ENCODE data around the gene IL17F.
A peak's percentile ranks its signal among the peaks of the same experiment; 100 is the strongest.

IL17F gene

DNA sequence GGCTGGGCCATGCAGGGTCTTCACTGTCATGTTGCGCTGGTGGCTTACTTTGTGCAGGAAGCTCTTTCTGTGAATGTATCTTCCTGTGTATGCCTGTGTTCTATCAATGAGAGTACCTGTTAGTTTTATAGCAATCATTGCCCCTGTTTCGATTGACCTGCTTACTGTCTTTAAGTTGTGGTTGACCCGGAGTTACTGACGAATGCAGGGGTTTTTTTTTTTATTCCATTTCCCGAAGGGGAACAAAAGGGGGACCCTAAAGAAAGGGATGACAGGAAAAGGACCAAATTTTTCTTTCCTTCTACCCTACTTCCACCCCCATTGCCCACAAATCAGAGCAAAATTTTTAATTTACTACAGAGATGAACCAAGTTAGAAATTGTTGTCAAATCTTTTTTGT is at the start of gene IL17F:
IL17F (minus strand) TSS at position 101 of the 400 bp plus-strand sequence; CDS start at position 30, 71 bp downstream.
- ChIA-PET CTCF (no interaction called here), POLR2A (no interaction called here)

DNA sequence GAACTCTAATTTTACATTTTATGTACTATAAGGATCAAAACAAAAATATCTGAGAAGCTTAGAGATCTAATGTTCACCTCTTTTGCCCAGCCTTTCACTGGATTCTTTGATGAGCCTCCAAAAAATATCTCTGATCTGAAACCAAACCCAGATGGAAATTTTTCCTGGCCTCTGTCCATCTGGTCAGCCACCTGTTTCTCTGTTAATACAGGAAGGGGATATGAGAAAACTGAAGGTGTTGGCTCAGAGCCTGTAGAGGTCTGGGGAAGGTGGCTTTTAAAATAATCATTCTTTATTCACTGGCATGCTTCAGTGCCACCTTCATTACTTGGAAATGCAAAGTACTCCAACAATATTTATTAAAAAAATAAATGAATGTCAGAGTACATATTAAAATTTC is 48.8 kb upstream of the IL17F start:
- no peak for DNase-seq (ENCODE audit: extremely low spot score)
- ChIA-PET POLR2A (no interaction called here), CTCF (interaction anchor here (1.0 to 1.8 kb wide), 7 partner anchors 7 to 359 kb away, joined by 3 to 11 read pairs (median 4); partner anchors contain the start of gene MCM3)
- TF ChIP-seq, protein P1, sequence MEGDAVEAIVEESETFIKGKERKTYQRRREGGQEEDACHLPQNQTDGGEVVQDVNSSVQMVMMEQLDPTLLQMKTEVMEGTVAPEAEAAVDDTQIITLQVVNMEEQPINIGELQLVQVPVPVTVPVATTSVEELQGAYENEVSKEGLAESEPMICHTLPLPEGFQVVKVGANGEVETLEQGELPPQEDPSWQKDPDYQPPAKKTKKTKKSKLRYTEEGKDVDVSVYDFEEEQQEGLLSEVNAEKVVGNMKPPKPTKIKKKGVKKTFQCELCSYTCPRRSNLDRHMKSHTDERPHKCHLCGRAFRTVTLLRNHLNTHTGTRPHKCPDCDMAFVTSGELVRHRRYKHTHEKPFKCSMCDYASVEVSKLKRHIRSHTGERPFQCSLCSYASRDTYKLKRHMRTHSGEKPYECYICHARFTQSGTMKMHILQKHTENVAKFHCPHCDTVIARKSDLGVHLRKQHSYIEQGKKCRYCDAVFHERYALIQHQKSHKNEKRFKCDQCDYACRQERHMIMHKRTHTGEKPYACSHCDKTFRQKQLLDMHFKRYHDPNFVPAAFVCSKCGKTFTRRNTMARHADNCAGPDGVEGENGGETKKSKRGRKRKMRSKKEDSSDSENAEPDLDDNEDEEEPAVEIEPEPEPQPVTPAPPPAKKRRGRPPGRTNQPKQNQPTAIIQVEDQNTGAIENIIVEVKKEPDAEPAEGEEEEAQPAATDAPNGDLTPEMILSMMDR (IDR thresholded peaks at IDR 0.05; ENCODE audit: control extremely low read depth, extremely low read depth, low read depth, missing control alignments): no peak

More for the DNA sequence above, at the start of gene IL17F:
- no peak for DNase-seq (ENCODE audit: extremely low spot score)
- TF ChIP-seq, protein P1 (IDR thresholded peaks at IDR 0.05; ENCODE audit: control extremely low read depth, extremely low read depth, low read depth, missing control alignments): no peak

DNA sequence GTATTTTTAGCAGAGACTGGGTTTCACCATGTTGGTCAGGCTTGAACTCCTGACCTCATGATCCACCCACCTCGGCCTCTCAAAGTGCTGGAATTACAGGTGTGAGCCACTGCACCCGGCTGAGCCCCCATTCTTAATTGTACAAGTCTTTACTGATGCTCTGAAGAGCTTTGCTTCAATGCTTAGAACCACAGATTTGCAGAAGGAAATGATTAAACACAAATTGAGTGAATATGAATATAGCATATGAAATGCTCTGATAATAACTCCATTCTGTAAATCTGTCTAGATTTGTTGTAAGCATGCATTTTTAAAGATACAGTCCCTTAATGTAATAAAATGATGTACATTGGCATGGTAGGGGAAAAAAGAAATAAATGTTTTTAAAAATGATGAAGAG is 44.5 kb upstream of the IL17F start:
- DNase-seq (ENCODE audit: extremely low spot score): no peak
- TF ChIP-seq, protein P1 (IDR thresholded peaks at IDR 0.05; ENCODE audit: control extremely low read depth, extremely low read depth, low read depth, missing control alignments): no peak
- ChIA-PET POLR2A (interaction anchor here (0.7 kb wide), 1 partner anchor 10 kb away, joined by 4 read pairs; no protein-coding TSS in a partner anchor), CTCF (interaction anchor here (1.0 to 9.8 kb wide), 6 partner anchors 14 to 127 kb away, joined by 3 to 195 read pairs (median 4); partner anchors contain the start of gene PAQR8)

DNA sequence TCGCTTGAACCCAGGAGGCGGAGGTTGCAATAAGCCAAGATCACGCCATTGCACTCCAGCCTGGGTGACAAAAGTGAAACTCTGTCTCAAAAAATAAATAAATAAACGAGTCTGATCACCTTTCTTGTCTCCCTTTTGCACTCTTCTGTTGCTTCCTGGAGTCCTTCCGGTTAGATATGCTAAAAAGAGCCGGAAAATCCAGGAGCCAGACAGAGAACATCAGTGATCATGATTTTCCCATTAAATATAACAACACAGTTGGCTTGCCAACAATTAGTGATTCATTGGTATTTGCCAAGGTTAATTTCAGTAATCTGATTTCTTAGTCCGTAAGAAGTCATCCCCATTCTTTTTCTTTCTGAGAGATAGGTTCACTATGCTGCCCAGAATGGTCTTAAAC is 43.9 kb upstream of the IL17F start:
- DNase-seq (ENCODE audit: extremely low spot score): no peak
- ChIA-PET CTCF (interaction anchor here (1.0 to 9.8 kb wide), 5 partner anchors 11 to 128 kb away, joined by 3 to 195 read pairs (median 5); partner anchors contain the start of gene PAQR8), POLR2A (interaction anchor here (1.2 kb wide), 1 partner anchor 132 kb away, joined by 3 read pairs; the partner anchor contains the start of gene EFHC1)
- TF ChIP-seq, protein P1 (IDR thresholded peaks at IDR 0.05; ENCODE audit: control extremely low read depth, extremely low read depth, low read depth, missing control alignments): no peak

DNA sequence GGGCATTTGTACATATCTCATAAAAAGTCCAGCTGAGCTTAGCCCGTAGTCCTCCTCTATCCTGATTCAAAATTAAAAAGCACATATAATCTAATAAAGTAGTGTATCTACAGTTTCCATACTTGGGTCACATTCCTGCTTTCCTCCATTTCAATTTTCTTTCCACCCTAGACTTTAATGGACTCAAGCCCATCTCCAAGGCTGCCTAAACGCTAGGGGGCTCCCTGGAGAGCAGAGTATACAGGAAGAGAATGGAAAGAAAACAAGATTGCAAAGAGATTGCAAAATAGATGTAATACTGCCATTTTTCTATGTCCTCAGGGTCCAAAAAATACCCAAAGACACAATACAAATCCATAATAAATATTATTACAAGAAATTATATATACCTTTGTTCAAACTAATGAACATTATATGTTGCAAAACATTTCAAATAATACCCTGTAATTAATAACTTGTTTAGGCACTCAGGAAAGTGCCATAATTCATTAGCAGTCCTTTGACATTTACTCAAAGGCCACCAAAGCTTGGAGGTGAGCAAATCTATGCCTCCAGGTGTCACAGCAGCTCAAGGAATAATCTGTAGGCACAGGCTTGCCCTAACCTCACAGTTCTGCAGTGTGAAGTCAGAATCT is 42.6 kb upstream of the IL17F start:
- TF ChIP-seq, protein P1 (IDR thresholded peaks at IDR 0.05; ENCODE audit: control extremely low read depth, extremely low read depth, low read depth, missing control alignments): peak; percentile 71
- peak; percentile 35 for DNase-seq (ENCODE audit: extremely low spot score)

DNA sequence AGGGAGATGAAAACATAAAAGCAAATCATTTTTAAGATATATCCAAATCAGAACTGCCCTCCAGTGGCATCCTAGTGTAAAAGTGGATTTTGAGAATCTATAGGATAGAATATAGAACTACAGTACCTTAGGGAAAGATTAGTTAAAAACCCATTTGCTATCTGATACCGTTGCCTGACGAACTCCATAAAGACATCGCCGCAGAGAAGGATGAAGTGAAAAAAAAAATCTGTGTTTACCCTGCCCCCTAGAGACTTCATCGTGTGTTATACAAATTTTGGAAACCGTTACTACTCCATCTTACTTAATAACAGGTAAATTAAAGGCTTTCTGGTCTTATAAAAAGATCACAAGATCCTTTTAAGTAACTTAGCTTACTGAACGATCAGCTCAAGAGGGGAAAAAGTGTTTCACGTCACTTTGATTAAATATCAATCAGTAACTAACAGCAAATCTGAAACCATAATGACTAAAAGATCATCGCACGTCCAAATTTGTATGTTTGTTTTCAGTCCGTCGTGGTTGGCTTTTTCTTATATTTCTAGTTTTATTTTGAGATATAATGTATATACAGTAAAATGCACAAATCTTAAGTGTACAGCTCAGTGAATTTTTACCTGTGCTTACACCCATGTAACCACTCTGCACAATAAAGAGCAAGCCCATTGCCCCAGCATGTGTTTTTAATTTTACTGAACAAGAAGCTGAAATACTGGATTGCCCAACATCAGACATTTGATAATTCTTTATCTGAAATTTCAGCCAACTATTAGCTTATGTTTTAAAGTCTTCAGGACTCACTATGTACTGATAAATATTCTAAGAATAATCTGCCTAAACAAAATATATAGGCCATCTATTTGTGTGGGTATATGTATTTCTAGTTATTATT is 41.1 kb upstream of the IL17F start:
- TF ChIP-seq, protein P1 (IDR thresholded peaks at IDR 0.05; ENCODE audit: control extremely low read depth, extremely low read depth, low read depth, missing control alignments): peak; percentile 28
- no peak for DNase-seq (ENCODE audit: extremely low spot score)
- ChIA-PET CTCF (interaction anchor here (0.6 to 9.8 kb wide), 40 partner anchors 8 to 377 kb away, joined by 3 to 195 read pairs (median 6); partner anchors contain the start of gene PAQR8), POLR2A (interaction anchor here (0.5 to 1.0 kb wide), 2 partner anchors 14 to 112 kb away, joined by 4 to 5 read pairs; no protein-coding TSS in a partner anchor)

More for the DNA sequence above, 42.6 kb upstream of the IL17F start:
- ChIA-PET CTCF (interaction anchor here (0.7 to 9.8 kb wide), 29 partner anchors 8 to 376 kb away, joined by 3 to 195 read pairs (median 7); partner anchors contain the start of gene PAQR8), POLR2A (interaction anchor here (0.8 to 1.2 kb wide), 2 partner anchors 133 to 209 kb away, joined by 3 read pairs; partner anchors contain the start of gene EFHC1)

Measured in GM10248 (cell line).